GM19351 (cell line): Measurements from ENCODE around the gene LPCAT4.

Experiments used
- ATAC-seq: cut with Tn5 transposase; IDR thresholded peaks from one replicate; pipeline ENCODE4 v1.9.1; 2021; ENCODE audit warnings: mild to moderate bottlenecking, moderate library complexity; ENCODE audit not compliant: unreplicated experiment

Gene LPCAT4

DNA sequence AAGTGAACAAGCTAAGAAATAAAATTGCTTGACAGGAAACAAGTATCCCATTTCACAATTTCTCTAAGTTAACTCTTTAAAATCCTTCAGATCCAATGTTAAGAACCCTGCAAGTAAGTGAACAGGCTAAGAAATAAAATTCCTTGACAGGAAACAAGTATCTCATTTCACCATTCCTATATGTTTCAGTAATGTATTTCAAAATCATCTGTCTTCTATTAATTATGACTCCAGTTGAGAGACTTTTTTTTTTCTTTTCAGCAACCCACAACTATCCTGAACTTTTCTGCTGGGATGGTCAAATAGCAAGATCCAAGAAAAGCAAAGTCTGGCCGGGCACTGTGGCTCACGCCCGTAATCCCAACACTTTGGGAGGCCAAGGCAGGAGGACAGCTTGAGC, 27.1 kb downstream of the LPCAT4 start:
- ATAC-seq, result no peak

DNA sequence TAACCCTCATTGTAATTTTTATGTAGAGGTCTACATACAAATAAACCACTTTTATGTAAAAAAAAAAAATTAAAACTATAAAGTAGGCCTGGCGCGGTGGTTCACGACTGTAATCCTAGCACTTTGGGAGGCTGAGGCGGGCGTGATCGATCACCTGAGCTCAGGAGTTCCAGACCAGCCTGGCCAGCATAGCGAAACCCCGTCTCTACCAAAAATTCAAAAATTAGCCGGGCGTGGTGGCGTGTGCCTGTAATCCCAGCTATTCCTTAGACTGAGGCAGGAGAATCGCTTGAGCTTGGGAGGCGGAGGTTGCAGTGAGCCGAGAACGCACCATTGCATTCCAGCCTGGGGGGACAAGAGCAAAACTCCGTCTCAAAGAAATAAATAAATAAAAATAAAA, 28.6 kb downstream of the LPCAT4 start:
- ATAC-seq, result no peak

DNA sequence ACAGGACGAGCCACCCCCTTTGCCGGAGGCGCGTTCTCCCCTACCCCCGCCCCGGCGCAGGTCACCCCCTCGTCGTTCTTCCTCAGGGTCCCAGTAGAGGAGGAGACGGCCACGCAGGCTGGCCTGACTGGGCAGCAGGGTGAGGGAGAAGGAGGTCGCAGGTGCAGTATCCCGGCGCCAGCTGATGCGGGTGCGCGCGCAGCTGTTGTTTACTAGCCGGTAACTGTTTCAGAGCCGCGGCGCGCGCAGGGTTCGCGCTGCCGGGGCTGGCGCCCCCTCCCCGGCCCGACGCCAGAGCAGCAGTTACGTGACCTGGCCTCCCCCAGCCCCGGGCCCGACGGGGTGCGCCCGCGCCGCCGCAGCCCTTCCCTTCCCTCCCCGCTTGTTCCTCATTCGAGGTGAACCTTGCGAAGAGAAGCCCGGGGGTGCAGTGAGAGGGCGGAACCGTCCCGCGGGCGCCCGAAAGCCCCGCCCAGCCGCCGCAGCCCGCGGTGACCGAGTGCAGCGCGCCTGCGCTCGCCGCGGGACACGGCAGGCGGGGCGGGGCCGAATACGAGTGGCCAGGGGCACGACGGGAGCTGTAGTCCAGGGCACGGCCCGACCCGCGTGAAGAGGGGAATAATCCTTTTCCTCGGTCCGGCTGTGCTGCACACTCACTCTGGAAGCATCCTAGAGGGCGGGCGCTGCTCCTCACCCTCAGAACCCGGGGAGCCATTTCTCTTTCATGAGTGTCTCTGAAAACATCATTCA, 29.3 kb downstream of the LPCAT4 start, which contains the start of gene SLC12A6:
Gene SLC12A6 (minus strand): TSS at position 225 of the 750 bp plus-strand sequence. CDS start 1,101 bp downstream, outside the sequence.
- ATAC-seq, result peak; percentile 63

DNA sequence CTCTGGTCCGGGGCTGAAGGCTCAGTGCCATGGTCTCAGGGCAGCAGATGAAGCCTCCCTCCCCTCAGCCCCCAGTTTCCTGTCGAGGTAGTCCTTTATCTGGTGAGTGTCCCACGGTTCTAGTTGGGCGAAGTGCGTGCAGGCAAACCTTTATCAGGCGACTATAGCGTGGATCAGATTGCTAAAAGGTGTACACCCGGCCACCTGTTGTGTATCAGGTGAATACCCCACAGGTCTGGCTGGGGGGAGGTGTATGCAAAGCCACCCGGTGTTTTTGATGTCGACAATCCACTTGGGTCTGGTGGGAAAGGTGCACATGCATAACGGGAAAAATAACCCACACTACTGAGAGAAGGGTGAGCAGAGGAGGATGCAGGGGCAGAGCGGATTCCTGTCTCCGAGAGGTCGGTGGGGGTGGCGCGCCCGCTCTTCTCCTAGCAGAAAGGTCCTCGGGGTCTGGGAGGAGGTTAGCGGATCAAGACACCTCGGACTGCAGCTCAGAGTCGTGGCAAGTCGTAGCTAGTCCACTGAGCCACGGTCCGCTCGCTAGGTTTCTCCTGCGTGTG, 29.9 kb downstream of the LPCAT4 start:
- ATAC-seq, result peak; percentile 2

DNA sequence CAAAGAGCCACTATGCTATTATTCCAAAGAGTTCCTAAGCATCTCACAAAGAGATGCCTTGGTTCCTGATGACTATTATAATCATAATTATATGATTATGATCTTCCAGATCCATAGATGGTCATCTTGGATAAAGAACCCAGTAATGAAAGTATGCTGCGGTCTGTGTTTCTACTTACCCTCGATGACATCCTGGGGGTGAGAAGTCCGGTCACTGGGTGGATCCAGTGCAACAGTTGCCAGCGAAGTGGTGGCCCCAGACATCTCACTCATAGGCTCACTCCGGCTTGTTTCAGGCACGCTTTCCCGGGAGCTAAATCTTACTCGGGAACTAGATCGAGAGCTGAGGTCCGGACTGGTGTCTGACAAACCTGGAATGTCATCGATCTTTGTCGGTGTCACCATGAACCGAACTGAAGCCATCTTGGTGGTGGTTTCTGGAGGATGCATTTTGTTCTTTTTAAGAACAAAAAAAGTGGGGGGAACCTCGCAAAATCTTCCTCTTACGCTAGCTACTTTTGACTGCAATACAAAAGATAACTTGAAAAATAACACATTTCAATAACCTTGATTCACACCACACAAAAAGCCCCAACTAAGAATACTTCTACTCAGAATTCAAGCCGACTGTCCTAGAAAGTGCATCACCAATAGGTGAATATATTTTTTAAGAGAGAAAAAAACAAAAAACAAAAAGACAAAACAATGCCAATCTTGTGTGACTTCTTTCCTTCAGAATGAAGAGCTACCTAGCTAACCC, 30.6 kb downstream of the LPCAT4 start:
- no peak for ATAC-seq

DNA sequence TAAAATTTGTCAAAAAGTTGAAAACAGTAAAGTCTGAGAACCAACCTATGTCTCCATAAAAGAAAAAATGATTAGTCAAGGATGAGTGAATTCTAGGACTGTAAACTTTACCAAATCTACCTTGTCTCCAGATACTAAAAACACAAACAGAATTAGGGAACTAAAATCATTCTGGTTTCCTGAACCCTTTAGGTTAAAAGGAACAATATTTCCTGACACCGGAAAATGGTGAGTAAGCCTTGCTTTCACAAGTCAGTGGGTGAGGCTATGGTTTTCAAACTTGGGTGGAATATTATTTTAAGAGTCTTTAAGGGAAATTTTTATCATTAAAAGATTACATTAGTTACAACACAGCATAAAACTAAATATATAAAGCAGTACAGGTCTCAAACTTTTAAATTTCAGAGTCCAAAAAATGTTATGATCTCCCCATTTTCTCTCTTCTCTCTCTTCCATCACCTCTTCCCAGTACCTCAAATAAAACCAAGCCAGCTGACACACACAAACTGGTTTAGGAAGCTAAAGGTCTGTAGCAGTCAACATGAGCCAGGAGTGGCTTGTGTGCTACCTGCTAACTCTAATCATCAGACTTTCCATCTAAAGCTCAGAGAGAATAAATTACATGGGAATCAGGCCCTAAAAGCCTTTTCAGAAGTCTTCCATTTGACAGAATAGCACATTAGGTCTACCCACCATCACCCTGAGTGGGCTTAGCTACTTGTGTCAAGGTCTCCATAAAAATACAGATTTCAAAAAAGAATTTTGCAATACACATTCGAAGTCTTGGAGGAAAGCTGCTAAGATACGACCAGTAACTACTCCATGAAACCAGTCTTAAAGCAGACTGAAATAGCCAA, 31.6 kb downstream of the LPCAT4 start:
- no peak for ATAC-seq

DNA sequence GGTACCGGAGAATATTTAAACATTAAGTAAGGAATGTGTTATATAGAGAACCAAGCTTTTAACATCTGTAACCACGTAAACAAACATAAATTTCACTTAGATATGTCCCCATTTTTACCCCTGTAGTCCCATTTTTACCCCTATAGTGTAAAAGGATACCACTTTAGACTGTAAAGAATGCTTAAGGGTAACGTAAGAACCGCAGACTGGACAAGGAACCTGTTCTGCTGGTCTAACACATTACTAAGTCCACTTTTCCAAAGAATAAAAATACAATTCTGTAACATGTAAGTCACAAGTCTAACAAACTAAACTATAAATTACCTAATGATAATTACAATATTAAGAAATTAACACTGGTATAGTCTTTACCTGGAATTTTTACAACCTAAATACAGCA, 32.3 kb downstream of the LPCAT4 start:
- ATAC-seq, result no peak

DNA sequence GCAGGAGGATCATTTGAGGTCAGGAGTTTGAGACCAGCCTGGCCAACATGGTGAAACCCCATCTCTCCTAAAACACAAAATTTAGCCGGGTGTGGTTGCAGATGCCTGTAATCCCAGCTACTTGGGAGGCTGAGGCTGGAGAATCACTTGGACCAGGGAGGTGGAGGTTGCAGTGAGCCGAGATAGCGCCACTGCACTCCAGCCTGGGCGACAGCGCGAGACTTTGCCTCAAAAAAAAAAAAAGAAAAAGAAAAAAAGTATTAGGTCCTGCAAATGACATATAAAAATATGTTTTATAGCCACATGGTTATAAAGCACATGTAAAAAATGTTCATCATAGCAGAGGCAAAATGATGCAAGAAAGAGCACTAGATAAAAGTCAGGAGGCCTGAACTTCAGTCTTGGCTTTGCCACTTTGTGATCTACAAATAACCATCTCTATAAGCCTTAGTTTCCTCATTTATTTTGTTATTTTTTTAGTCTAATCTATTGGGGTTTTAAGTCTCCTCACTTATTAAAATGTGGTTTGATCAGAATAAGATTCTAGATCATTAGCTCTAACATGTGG, 34.4 kb downstream of the LPCAT4 start:
- no peak for ATAC-seq

DNA sequence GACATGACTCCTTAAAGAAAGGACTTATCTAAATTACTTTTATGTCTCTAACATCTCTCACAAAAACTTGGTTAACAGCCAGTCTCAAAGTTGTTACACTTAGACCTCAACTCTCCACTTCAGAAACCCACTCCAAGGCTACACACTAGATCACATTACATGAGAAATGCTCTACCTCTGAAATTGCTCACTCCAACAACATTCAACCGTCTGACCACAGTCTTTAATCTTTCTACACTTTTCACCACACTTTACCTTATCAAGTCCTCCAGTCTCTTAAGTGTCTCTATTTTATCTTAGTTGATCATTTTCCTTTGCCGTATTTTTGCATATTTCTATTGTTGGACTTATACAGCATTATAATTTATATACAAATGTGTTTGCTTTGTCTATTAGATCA, 35.2 kb downstream of the LPCAT4 start:
- no peak for ATAC-seq

DNA sequence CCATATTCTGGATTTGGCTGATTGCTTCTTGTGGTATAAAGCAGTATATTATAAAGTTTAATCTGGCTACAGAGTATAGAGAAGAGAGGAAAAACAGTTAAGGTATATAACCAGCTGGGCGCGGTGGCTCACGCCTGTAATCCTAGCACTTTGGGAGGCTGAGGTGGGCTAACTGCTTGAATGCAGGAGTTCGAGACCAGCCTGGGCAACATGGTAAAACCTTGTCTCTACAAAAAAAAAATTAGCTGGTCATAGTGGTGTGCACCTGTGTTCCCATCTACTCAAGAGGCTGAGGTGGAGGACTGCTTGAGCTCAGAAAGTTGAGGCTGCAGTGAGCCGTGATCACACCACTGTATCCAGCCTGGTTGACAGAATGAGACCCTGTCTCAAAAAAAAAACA, 36.7 kb downstream of the LPCAT4 start:
- no peak for ATAC-seq

DNA sequence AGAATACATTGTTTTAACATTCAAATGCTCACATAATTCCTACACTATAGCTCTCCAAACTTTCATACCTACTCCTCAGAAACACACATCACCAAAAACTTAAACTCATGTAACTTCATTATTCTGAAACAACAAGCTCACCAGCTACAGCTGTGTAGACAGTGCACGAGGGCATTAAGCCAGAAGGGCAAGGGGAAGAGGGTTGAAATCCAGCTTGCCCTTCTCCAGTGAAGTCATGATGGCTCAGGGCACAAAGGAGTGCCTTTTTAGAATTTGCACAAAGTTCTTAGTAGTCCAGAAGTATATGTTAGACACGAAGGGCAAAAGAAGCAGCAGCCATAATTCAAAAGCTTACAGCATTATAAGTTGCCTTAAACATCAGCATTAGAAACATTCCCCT, 38.0 kb downstream of the LPCAT4 start:
- no peak for ATAC-seq

DNA sequence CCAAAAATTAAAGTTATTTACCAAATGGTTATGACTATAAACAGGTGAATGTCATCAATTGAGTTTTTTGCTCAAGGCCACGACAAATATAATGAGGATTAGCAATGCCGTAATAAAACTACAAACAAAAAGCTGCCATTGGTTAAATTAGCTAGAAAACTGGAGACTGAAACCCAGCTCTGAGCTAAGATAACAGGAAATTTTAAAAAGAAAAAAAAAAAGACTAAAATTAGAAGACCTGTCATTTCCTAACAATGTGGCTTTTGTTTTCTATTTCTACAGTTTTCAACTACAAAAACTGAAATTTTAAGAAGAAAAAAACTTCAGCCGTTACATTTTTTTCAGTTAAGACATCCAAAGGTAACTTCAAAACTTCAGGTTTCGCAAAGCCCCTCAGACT, 39.1 kb downstream of the LPCAT4 start:
- no peak for ATAC-seq

DNA sequence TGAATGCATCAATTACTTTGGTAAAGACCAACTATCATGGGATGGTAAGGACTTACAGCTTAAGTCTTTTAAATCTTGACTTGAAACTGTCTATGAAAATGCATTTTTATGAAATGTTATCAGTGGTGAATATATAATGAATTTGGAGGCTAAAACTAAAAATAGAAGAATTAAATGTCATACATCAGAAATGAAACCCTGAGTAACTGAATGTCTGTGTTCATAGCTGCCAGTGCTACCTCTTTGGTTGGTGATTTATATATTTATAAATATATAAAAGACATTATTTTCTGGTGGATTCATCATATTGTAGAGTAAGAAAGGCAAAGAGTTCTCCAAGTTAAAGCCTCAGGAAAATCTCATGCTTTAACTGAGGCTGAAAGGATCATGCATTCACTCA, 41.6 kb downstream of the LPCAT4 start:
- ATAC-seq, result no peak

DNA sequence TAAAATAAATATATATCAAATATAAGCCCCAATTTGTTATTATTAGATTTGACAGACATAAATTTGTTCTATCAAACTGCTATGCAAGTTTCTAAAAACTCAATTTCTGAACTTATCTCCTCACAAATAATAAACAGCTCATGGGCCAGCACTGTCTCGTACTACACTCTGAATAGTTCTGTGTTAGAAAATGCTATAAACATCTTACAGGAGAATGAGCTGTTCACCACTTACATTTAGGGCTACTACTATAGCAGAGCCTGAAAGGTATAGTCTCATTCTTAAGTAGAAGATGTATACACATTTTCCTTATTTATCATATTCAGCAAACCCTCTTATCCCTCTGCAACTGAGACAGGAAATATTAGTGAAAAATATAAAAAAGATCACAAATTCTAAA, 42.1 kb downstream of the LPCAT4 start:
- no peak for ATAC-seq

DNA sequence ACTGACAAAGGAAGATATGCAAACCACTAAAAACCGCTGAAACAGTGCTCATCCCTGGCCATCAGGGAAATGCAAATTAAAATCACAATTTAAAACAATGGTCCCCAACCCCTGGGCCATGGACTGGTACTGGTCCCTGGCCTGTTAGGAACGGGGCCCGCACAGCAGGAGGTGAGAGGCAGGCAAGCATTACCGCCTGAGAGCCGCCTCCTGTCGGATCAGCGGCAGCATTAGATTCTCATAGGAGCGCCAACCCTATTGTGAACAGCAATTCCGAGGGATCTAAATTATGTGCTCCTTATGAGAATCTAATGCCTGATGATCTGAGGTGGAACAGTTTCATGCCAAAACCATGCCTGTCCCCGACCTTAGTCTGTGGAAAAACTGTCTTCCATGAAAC, 43.8 kb downstream of the LPCAT4 start:
- ATAC-seq, result no peak

DNA sequence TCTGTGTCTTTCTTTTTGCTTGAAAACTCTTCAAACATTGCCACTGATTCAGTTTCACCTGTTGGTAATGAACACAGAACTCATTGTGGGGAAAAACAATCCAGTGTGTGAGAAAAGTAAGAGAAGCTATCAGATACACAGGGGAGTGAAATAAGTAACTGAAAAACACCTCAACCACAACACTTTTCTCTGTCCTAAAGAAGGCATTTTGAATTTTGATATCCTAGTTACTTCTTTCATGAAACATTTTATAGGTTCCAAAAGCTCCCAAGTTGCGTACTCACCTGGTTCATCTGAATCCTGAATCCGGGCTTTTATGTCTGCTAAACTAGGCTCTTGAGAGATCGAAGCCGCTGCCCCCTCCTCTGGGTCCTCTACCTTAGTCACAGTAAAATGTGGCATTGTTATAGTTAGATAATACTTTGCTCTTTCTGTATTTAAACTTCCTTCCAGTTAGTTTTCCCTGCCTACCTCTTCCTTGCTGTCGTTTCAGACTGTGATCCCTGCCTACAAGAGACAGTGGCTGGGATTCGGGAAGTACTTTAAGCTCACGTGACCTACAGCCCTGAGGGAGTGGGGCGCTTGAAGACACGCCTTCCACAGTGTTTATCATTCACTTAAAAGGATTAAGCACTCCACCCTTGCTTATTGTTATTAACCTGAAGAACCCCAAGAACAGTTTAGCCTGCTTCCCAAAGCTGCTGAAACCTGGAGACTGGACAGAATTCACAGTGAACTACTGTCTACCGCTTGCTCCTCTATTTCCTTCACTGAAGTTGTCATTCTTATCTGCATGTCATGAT, 48.5 kb downstream of the LPCAT4 start:
- ATAC-seq, result peak; percentile 75

DNA sequence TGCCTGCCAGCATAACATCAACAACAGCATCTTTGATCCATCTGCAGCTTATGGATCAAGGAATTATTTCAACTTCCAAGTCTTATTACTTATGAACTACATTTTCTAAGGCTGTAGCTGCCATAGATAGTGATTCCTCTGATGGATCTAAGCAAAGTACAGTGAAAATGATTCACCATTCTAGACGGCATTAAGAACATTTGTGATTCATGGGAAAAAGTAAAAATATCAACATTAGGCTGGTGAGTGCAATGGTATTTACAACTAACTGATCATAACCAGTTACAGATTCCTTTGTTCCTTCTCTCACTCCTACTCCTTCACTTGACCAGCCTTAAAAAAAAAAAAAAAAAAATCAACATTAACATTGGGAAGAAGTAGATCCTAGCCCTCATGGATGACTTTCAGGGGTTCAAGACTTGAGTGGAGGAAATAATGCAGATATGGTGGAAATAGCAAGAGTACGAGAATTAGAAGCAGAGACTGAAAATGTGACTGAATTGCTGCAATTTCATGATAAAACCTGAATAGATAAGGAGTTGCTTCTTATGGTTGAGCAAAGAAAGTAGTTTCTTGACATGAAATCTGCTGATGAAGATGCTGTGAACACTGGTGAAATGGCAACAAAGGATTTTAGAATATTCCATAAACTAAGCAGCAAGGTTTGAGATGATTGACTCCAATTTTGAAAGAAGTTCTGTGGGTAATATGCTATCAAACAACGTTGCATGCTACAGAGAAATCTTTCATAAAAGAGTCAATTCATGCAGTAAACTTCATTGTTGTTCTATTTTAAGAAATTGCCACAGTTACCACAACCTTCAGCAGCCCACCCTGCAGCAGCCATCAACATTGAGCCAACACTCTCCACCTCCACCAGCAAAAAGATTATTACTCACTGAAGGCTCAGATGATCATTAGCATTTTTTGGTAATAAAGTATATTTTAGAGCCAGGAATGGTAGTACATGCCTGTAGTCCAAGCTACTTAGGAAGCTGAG, 52.2 kb downstream of the LPCAT4 start:
- ATAC-seq, result no peak

DNA sequence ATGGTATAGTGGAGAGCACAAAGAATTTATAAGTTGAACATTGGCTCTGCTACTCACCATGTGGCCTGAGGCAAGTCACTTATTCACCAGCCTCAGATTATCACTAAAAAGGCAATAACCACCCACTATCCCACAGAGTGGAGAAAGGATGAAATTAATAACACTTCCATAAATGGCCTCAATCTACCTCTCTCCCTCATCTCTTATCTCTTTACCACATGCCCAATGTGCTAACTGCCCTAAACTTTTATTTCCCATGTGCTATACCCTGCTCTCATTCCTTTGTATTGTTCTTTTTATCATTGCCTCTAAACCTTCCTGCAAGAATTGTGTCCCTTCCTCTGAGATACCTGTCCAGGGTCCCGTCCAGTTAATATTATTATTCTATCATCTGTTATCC, 55.4 kb downstream of the LPCAT4 start:
- ATAC-seq, result no peak
